IMR-90 (cell line): ENCODE measurements around the gene EPB41L2. TPM values are rescaled to one million over a fixed set of nuclear protein-coding genes. Genes with fewer than 3 reads are reported as not detected.

ENCODE experiments used
- ATAC-seq: fragments of 200-7000 bp; cut with Tn5 transposase; 2 replicates; pipeline ENCODE4 v1.9.1; 2020; ENCODE audit warnings: low read depth, mild to moderate bottlenecking, moderate library complexity
- BruUV-seq: library from RNA; stranded (reverse); fragments of 400-500 nt; replicated peaks from 2 replicates; lab custom pipeline; 2021; lab: Mats Ljungman, UMichigan
- CTCF ChIA-PET: fragments of 300-600 bp; formaldehyde crosslinking; extraction: SDS; loops from one replicate; lab custom pipeline; 2021; ENCODE audit warnings: antibody characterized with exemption; lab: Yijun Ruan, JAX
- POLR2A ChIA-PET: fragments of 300-600 bp; sonication (Branson Sonifier 250); formaldehyde crosslinking; loops from one replicate; lab custom pipeline; 2022; ENCODE audit warnings: antibody characterized with exemption; ENCODE audit not compliant: unreplicated experiment; lab: Charles Lee
- DNase-seq: peaks from one replicate; pipeline ENCODE4 v3.0.0; 2013
- H2AFZ ChIP-seq: replicated peaks from 2 replicates; pipeline ENCODE3; 2013; ENCODE audit warnings: low read length, mild to moderate bottlenecking; ENCODE audit not compliant: poor library complexity
- H2AK5ac ChIP-seq: 2 replicates; pipeline ENCODE4 v1.6.1; 2013; ENCODE audit warnings: low read depth, low read length, inconsistent platforms
- H2AK9ac ChIP-seq: replicated peaks from 2 replicates; pipeline ENCODE3; 2013; ENCODE audit warnings: mild to moderate bottlenecking, low read depth, low read length, moderate library complexity; ENCODE audit not compliant: poor library complexity
- H2BK120ac ChIP-seq: 2 replicates; pipeline ENCODE4 v1.6.1; 2013; ENCODE audit warnings: low read depth, low read length, inconsistent platforms
- H2BK15ac ChIP-seq: 3 replicates; pipeline ENCODE4 v1.6.1; 2013; ENCODE audit warnings: low read depth, low read length, inconsistent platforms
- H2BK20ac ChIP-seq: 2 replicates; pipeline ENCODE4 v1.6.1; 2013; ENCODE audit warnings: low read depth, mild to moderate bottlenecking, inconsistent platforms, low read length, moderate library complexity
- H2BK5ac ChIP-seq: 2 replicates; pipeline ENCODE4 v1.6.1; 2013; ENCODE audit warnings: mild to moderate bottlenecking, low read depth, low read length, inconsistent platforms; ENCODE audit not compliant: poor library complexity, severe bottlenecking
- H3K14ac ChIP-seq: replicated peaks from 2 replicates; pipeline ENCODE4 v1.6.1; 2013; ENCODE audit warnings: low read depth, low read length, inconsistent platforms
- H3K18ac ChIP-seq: 2 replicates; pipeline ENCODE4 v1.6.1; 2013; ENCODE audit warnings: low read depth, low read length, control low read depth
- H3K23ac ChIP-seq: 2 replicates; pipeline ENCODE4 v1.6.1; 2013; ENCODE audit warnings: low read depth, low read length, inconsistent platforms
- H3K27ac ChIP-seq: 2 replicates; pipeline ENCODE4 v1.5.1; 2013; ENCODE audit warnings: mild to moderate bottlenecking, control low read depth, low read length; ENCODE audit not compliant: insufficient read depth
- H3K27me3 ChIP-seq: 2 replicates; pipeline ENCODE4 v1.6.1; 2013; ENCODE audit warnings: low read length; ENCODE audit not compliant: control insufficient read depth, insufficient read depth
- H3K36me3 ChIP-seq: 2 replicates; pipeline ENCODE4 v1.6.1; 2013; ENCODE audit warnings: low read length, mixed read lengths; ENCODE audit not compliant: control insufficient read depth, insufficient read depth
- H3K4ac ChIP-seq: 2 replicates; pipeline ENCODE4 v1.6.1; 2013; ENCODE audit warnings: low read depth, low read length, inconsistent platforms
- H3K4me1 ChIP-seq: 2 replicates; pipeline ENCODE4 v1.6.1; 2013; ENCODE audit warnings: low read length, mixed read lengths; ENCODE audit not compliant: control insufficient read depth, insufficient read depth
- H3K4me2 ChIP-seq: 2 replicates; pipeline ENCODE4 v1.6.1; 2013; ENCODE audit warnings: low read depth, mild to moderate bottlenecking, control low read depth, low read length, moderate library complexity
- H3K4me3 ChIP-seq: 2 replicates; pipeline ENCODE4 v1.5.1; 2013; ENCODE audit warnings: low read depth, mild to moderate bottlenecking, control low read depth, low read length, moderate library complexity; ENCODE audit not compliant: insufficient read depth
- H3K56ac ChIP-seq: 2 replicates; pipeline ENCODE4 v1.6.1; 2013; ENCODE audit warnings: low read length, inconsistent platforms; ENCODE audit not compliant: insufficient read depth; ENCODE audit errors: extremely low read depth
- H3K79me1 ChIP-seq, 2 experiments: 2 replicates each; pipeline ENCODE4 v1.6.1; 2013; ENCODE audit warnings: low read length in 2 of 2, inconsistent platforms in 1 of 2, low read depth in 1 of 2
- H3K9ac ChIP-seq: 2 replicates; pipeline ENCODE4 v1.6.1; 2013; ENCODE audit warnings: low read depth, low read length, control low read depth
- H3K9me1 ChIP-seq: 2 replicates; pipeline ENCODE4 v1.6.1; 2013; ENCODE audit warnings: low read length, inconsistent platforms; ENCODE audit not compliant: insufficient read depth
- H3K9me3 ChIP-seq: 2 replicates; pipeline ENCODE4 v1.6.1; 2013; ENCODE audit warnings: low read length; ENCODE audit not compliant: control insufficient read depth, insufficient read depth
- H4K20me1 ChIP-seq: 2 replicates; pipeline ENCODE4 v1.6.1; 2013; ENCODE audit warnings: low read length, inconsistent platforms; ENCODE audit not compliant: insufficient read depth
- H4K5ac ChIP-seq: 2 replicates; pipeline ENCODE4 v1.6.1; 2013; ENCODE audit warnings: mild to moderate bottlenecking, low read depth, low read length, control low read depth
- H4K8ac ChIP-seq, 2 experiments: 2 replicates each; pipeline ENCODE4 v1.6.1; 2013; ENCODE audit warnings: low read depth in 2 of 2, low read length in 2 of 2, control low read depth in 1 of 2, inconsistent platforms in 1 of 2
- H4K91ac ChIP-seq: 2 replicates; pipeline ENCODE4 v1.6.1; 2013; ENCODE audit warnings: low read depth, low read length, inconsistent platforms; ENCODE audit not compliant: insufficient read depth
- BHLHE40 ChIP-seq: fragments of 150-350 bp; IDR thresholded peaks from 2 replicates; pipeline ENCODE4 v1.6.1; 2016; ENCODE audit warnings: mild to moderate bottlenecking, low read depth, low read length
- MAFK ChIP-seq: IDR thresholded peaks from 2 replicates; pipeline ENCODE4 v1.6.1; 2012; ENCODE audit warnings: low read depth, low read length, improper control_type of control experiment
- NFE2L2 ChIP-seq: fragments of 150-350 bp; IDR thresholded peaks from 2 replicates; pipeline ENCODE4 v1.6.1; 2016; ENCODE audit warnings: low read depth, mild to moderate bottlenecking, low read length
- SMC3 ChIP-seq: fragments of 150-350 bp; IDR thresholded peaks from 2 replicates; pipeline ENCODE4 v1.6.1; 2016; ENCODE audit warnings: low read depth, mild to moderate bottlenecking, antibody characterized with exemption, low read length, moderate library complexity
- WGBS, 2 experiments: methylation state at CpG; one replicate each; pipeline versions ENCODE4 v1.1.5 to v1.1.7; 2013; ENCODE audit warnings: missing lambda C conversion rate in 2 of 2; ENCODE audit not compliant: insufficient read length in 1 of 2; ENCODE audit errors: extremely low coverage in 2 of 2; 5-methylcytosine and 5-hydroxymethylcytosine counted together
- dilution Hi-C: fragments of 300-500 bp; cut with HindIII; formaldehyde crosslinking; loops from one replicate; pipeline ENCODE4 v1.14.3; 2018; ENCODE audit warnings: low sequenced_read_pairs; ENCODE audit not compliant: unreplicated experiment
- in situ Hi-C: fragments of 300-500 bp; cut with MboI; formaldehyde crosslinking; loops from 3 replicates; pipeline ENCODE4 v1.14.3; 2019; ENCODE audit warnings: low sequenced_read_pairs, inconsistent platforms, mixed read lengths
- intact Hi-C: fragments of 100-400 bp; cut with micrococcal nuclease; formaldehyde crosslinking; loops from 2 replicates; pipeline ENCODE4 v1.10.0; 2022
- polyA plus RNA-seq, 3 experiments: library from polyadenylated mRNA; depleted of rRNA; stranded (reverse); fragments of >200 nt; gene quantifications; 2 replicates each; pipeline ENCODE4 v1.2.3, GENCODE V29; 2012; ENCODE audit warnings: low replicate concordance in 1 of 3
- total RNA-seq: library from RNA; depleted of rRNA; stranded (reverse); fragments of >200 nt; gene quantifications from 2 replicates; pipeline ENCODE4 v1.2.3, GENCODE V29; 2012

The EPB41L2 gene
- total and polyA plus RNA-seq, 2 of the 4 experiments (the other 2 are of a cell fraction): 85.7 to 99.8 TPM

GRCh38 chr6:130848945-130849344 is 214.1 kb downstream of the EPB41L2 start:
- peaks cover 9% of the 10 kb centered on the region for H3K36me3 ChIP-seq
- H3K79me1 ChIP-seq: peaks cover 3 to 24% of the 10 kb centered on the region in 2 experiments; a peak in 2 of 4 replicates
- H3K27ac ChIP-seq: no peak overlapping the region
- no peak overlapping the region for H2AK9ac ChIP-seq
- H2BK5ac ChIP-seq: no peak overlapping the region
- dilution Hi-C loops (no loop called here), intact Hi-C loops (no loop called here), in situ Hi-C loops (loop anchor here (10.0 kb wide), 1 partner anchor 534 kb away; no protein-coding TSS in a partner anchor)
- no peak overlapping the region for H2BK20ac ChIP-seq
- H3K56ac ChIP-seq: no peak overlapping the region
- H2AK5ac ChIP-seq: no peak overlapping the region
- H3K23ac ChIP-seq: no peak overlapping the region
- H3K9ac ChIP-seq: no peak overlapping the region
- peaks cover 12% of the 10 kb centered on the region; the same call in 1 of the 2 replicates for H4K20me1 ChIP-seq
- H3K4me1 ChIP-seq: peaks cover 15% of the 10 kb centered on the region
- ChIA-PET POLR2A (no interaction called here), CTCF (no interaction called here)
- peaks cover 20% of the 10 kb centered on the region for H3K9me1 ChIP-seq
- no peaks in the 10 kb centered on the region for H3K27me3 ChIP-seq
- TF ChIP-seq MAFK (no peak), SMC3 (no peak), NFE2L2 (no peak), BHLHE40 (no peak)
- no peak overlapping the region for H3K4ac ChIP-seq
- H3K14ac ChIP-seq: no peak overlapping the region
- ATAC-seq (no peak), DNase-seq (no peak)
- no TSS peak for BruUV-seq
- no peak overlapping the region for H3K18ac ChIP-seq
- no peak overlapping the region for H2BK120ac ChIP-seq
- no peaks in the 10 kb centered on the region for H3K9me3 ChIP-seq
- no peak overlapping the region for H4K91ac ChIP-seq
- no peak overlapping the region for H2AFZ ChIP-seq
- WGBS, 2 experiments: 80% methylated on average over 1 of the region's 2 CpGs; no CpG with 5 or more reads in 1 of the 2 experiments
- H4K8ac ChIP-seq: no peak overlapping the region
- no peak overlapping the region for H3K4me3 ChIP-seq
- no peak overlapping the region for H2BK15ac ChIP-seq
- no peak overlapping the region for H3K4me2 ChIP-seq
- H4K5ac ChIP-seq: no peak overlapping the region
